SHP77 (cell line): ENCODE data around the gene ZSCAN25.
"Not testable (repeated sequence)": the region's sequence is repeated elsewhere in the genome, so short reads cannot be mapped to it uniquely, and the experiment has no call there.

Experiments
- DNase-seq, 2 experiments: peaks; one replicate each; lab custom pipeline; 2025; lab: John Stamatoyannopoulos, UW

ZSCAN25 gene

DNA sequence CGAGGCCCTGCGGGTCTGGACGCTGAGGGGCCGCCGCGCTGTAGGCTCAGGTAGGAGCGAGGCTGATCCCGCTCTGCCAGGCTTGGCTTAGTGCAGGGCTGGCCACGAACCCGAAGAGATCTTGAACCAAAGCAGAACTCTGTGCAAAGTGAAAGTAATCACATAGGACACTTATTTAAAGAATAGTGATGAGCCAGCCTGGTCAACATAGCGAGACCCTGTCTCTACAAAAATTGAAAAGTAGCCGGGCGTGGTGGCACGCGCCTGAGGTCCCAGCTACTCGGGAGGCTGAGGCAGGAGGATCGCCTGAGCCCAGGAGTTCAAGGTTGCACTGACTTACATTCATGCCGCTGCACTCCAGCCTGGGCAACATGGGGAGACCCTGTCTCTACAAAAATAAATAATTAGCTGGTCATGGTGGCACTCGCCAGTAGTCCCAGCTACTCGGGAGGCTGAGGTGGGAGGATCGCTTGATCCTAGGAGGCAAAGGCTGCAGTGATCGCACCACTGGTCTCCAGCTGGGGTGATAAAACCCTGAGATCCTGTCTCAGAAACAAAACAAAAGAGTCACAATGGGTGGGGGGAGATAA, 541 bp downstream of the ZSCAN25 start:
- DNase-seq, result no peak

DNA sequence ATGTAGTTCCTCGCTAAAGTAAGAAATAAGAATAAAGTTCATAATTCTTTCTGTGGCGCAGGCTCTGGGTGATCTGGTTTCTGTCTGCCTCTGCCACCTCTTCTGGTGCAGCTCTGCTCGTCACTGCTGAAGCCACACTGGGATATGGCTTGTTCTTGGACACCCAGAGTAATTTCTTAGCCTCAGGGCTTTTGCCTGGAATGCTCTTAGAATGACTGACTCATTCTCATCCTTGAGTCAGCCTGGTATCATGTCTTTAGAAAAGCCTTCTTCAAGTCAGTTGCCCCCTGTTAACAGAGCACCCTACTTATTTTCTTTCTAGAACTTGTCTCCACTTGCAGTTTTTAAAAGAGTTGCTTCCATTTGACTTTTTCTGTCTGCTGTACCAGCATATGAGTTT, 2.0 kb downstream of the ZSCAN25 start:
- DNase-seq, result no peak

DNA sequence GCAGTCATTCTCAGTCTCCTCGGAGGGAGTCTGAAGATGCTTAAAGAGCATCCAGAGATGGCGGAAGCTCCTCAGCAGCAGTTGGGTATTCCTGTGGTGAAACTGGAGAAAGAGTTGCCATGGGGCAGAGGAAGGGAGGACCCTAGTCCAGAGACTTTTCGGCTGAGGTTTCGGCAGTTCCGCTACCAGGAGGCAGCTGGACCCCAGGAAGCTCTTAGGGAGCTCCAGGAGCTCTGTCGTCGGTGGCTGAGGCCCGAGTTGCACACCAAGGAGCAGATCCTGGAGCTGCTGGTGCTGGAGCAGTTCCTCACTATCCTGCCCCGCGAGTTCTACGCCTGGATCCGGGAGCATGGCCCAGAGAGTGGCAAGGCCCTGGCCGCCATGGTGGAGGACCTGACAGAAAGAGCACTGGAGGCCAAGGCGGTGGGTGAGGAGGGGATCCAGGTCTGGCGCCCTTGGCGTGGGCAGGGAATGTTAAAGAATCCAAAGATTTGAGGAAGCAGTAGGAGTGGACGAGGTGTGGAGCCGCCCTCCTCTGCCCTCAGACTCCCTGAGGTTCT, 2.9 kb downstream of the ZSCAN25 start:
- no peak for DNase-seq

DNA sequence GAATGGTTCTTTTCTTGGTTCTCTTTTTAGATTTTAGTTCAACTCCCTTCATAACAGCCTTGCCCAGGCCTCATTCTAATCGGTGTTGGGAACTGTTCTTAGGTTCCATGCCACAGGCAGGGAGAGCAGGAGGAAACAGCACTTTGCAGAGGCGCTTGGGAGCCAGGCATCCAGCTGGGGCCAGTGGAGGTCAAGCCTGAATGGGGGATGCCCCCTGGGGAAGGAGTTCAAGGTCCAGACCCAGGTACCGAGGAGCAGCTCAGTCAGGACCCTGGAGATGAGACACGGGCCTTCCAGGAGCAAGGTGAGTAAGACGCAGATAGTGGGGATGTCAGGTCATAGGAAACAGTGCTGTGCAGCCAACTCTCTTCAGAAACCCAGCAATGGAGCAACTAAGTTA, 4.5 kb downstream of the ZSCAN25 start:
- no peak for DNase-seq

DNA sequence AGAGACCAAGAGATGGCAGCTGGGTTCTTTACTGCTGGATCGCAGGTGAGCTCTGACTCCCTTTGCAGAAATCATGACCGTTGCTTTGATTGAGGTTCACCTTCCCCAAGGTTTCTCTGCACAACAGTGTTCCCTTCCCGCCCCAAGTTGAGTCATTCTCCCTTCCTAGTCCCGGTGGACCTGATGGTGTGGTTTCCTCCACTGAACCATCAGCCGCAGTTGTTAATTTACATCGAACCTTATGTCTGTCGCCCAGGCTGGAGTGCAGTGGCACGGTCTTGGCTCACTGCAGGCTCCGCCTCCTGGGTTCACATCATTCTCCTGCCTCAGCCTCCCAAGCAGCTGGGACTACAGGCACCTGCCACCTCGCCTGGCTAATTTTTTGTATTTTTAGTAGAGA, 5.8 kb downstream of the ZSCAN25 start:
- DNase-seq, result no peak

DNA sequence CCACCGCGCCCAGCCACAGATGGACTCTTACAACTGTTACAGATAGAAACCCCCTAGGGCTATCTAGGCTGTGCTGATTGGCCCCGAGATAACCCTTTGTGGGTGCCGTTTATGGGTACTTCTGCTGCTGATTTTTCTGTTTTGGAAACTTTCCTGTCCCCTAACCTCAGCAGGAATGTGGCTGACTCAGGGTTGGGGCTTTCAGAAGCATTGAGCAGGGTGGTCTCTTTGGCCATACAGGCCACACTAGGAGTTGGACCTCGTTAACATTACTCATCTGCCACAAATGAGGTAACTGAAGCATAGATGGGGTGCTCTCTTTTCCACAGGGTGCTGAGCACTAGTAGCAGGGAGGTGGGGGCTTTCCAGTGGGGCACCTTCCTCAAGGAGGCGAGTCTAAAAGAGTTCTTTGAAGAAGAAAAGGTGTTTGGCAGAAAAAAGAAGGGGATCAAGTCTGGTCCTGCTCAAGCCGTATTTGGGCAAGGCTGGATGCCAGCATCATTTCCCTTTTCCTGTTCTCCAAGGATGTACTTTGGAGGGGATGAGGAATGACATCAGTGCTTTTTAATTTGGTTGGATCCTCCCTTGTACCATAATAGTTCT, 6.4 kb downstream of the ZSCAN25 start:
- no peak for DNase-seq

DNA sequence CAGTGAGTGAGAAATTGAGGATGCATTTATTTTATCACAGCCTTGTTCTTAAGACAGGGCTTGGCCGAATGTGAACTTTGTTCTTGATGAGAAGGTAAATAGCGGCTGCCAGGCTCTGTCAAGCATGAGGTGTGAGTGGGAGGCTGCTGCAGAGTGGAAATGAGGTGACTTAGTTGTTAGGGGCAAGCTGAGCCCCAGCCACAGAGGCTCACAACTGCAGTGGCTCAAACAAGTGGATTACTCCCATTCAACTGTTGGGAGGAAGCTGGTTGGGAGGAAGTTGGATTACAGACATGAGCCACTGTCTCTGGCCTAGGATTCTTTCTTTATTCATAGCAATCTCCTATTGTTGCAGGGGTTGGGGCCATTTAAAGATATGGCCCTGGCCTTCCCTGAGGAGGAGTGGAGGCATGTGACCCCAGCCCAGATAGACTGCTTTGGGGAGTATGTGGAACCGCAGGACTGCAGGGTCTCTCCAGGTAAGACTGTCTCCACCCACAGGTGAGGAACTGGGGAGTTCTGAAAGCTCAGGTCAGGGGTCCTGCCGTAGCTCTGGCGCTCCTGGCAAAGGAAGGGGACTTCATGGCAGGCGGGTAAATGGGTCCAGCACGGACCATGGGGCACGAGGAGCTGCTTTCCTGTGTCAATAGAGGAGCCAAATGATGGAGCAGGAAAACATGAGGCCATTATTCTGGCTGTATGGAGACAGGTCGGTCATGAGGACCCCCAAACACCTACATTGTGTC, 7.1 kb downstream of the ZSCAN25 start:
- DNase-seq, result no peak

DNA sequence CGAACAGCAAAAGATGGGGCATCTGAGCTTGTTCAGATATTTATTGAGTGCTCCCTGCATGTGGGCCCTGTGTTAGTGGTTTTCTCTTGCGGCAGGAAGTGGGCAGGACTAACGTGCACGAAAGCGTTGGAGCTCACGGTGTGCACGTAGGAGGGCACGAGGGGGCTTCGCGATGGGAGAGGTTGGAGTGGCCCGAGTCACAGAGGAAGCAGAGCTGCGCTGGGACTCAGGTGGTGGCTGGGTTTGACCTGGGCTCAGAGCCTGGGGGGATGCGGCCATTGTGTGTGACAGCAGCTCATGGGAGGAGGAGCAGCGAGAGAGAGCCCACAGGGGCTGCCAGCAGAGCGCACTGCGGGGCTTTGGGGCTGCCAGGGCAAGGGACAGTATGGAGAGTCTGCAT, 7.7 kb downstream of the ZSCAN25 start:
- DNase-seq, result no peak

DNA sequence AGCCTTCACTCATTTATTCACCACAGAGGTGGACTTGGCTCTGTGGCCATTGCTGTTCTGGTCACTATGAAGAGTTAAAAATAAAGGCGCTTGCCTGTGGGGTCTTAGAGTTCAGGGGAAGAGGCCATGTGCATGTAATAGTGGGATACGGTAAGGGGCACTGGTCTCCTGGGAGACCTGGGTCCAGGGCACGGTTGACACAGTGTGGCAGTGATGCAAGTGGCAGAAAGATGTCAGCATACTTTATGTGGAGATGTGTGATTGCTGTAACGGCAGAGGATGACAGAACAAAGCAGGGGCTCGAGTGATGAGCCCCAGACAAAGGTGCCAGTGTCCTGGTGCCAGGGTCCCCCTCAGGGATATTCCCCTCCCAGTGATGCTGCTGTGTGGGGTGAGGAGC, 8.6 kb downstream of the ZSCAN25 start:
- no peak for DNase-seq

DNA sequence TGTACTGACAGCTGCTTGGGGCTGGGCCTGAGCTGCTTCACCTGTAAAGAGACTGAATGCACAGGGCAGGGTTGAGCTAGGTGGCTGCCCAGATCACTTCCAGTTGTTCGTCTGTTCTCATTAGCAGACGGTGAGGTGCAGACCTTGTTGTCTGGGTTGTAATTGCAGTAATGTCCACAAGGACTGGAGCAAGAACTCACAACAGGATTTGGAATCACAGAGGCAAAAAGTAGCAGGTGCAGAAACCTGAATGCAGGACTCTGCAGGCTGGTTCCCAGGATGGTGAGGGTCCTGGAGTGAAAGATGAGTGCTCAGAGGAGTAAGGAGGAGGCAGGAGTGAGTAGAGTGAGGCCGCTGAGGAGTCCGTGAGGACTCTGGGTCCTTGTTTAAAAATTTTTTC, 9.2 kb downstream of the ZSCAN25 start:
- no peak for DNase-seq

DNA sequence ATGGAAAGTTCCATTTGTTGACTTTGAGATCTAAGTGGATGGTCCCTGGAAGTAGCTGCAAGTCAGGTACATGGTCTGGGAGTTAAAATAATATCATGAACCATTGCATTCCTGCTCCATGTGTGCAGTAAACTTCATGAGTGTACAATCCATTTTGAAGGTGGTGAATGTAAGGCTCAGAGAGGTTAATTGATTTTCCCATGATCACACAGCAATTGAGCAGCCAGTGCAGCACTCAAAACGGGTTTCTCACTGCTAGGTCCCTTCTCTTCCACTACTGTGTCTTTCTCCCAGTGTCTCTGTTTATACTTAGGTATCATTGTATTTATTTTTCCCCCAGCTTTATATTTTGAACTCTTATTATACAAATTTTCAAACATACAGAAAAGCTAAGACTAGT, 9.9 kb downstream of the ZSCAN25 start:
- DNase-seq, result no peak

DNA sequence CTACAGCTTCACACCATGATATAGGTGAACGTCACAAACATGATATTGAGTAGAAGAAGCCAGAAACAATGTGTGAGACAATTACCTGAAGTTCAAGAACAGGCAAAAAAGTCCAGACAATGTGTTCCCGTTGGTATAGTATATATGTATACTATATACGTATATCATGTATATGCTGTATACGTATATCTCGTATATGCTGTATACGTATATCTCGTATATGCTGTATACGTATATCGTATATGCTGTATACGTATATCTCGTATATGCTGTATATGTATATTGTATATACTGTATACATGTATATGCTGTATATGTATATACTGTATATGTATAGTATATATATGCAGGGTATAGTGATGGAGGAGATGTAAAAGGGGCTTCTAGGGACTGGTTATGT, 10.8 kb downstream of the ZSCAN25 start:
- no peak for DNase-seq

DNA sequence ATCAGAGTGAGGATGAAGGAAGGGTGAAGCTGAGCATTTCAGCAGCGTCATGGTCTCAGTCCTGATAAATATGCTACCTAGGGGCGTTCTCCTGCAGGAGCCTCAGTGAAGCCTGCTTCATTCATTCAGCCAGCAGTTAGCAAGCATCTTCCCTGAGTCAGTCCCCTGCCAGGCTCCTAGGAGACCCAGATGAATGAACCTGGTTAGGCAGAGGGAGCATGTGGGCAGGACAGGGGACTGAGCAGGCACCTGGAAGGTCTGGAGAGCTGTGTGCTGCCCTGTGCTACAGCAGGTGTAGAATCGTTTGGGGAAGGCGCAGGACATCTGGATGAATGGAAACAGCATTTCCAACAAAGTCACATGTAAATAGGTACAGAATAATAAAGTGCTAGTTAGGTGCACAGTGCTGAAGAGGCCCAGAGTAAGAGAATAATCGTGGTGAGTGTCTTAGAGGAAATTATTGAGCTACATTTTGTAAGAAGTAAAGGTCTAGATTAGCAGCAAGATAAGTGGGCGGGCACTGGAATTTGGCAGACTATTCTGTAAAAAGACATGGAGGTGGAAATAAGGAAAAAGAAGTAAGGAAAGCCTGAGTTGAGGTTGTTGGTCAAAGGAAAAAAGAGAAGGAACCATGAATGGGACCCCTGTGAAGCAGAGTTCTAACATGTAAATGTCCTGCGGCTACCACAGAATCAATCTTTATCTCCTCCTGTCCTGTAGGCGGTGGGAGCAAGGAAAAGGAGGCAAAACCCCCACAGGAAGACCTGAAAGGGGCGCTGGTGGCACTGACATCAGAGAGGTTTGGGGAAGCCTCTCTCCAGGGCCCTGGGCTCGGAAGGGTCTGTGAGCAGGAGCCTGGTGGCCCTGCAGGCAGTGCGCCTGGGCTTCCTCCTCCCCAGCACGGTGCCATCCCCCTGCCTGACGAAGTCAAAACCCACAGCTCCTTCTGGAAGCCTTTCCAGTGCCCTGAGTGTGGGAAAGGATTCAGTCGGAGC, 12.0 kb downstream of the ZSCAN25 start:
- DNase-seq, result no peak

DNA sequence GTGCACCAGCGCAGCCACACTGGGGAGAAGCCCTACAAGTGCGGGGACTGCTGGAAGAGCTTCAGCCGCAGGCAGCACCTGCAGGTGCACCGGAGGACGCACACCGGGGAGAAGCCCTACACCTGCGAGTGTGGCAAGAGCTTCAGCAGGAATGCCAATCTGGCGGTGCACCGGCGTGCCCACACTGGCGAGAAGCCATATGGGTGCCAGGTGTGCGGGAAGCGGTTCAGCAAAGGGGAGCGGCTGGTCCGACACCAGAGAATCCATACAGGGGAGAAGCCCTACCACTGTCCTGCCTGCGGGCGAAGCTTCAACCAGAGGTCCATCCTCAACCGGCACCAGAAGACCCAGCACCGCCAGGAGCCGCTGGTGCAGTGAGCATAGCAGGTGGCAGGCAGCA, 12.9 kb downstream of the ZSCAN25 start:
- DNase-seq, result no peak

DNA sequence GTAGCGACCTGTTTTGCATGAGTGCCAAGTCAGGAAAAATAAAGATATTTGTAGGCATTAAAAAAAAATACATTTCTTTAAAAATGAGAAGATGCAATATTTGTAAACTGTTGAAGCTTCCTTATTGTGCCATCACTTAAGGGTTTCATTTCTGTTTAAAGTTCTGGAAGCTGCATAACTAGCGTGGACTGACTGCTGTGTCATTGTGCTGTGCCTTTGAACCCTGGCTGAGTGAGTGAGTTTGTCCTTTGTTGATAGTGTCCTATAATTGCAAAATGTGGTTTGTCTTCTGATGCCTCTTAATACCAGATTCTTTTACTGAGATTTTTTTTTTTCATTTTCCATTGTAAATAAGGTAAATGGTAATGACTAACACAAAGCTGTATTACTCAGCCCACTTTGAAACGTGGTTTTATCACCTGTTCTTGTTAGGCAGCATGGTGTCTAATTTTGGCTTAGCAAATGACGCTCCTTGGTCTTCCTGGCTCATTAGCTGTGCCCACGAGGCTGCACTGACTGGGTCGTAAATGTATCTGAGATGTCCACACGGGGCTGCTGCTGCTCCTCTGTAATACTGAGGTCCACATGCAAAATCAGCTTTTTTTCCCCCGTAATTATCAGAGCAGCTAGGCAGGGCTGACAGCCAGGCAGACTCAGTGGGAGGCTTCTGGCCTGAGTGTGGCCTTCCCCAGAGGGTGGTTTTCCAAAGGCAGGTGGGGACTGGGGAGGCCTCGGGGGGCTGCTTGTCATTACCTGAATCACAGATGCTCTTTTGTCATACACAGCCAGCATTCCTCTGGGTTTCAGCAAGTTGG, 14.8 kb downstream of the ZSCAN25 start:
- no peak for DNase-seq

DNA sequence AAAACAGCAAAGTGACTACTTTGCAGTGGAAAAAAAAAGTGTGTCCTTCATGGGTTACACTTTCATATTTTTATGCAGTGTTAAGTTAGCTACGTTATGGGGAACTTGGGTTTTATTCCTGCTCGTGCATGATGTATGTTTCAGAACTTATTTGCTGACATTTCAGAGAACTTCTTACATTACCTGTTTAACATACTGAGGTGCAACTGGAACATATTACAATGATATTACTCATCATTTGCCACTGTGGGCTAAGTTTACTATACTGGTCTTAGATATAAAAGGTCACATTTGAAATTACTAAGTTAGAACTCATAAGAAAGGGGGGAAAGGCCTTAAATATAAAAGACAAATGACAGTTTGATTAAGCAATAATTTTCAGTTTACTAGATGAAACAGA, 20.7 kb downstream of the ZSCAN25 start:
- not testable (repeated sequence) for DNase-seq

DNA sequence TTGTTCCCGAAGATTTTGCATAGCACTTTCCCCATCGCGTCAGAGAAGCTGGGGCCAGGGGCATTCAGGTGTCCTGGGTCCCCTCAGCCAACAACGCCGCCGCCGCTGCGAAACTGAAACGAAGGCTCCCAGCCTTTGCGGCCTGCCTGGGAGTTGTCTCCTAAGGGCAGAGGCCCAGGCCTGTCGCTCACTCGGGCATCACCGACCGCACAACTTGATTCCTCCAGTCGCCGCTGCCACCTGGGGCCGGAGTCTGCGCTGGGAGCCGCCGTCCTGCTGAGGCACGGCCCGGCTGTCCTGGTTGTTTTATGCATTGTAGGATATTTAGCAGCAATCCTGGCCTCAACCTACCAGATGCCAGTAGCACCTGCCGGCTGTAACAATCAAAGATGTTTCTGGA, 22.0 kb downstream of the ZSCAN25 start:
- DNase-seq, result no peak

DNA sequence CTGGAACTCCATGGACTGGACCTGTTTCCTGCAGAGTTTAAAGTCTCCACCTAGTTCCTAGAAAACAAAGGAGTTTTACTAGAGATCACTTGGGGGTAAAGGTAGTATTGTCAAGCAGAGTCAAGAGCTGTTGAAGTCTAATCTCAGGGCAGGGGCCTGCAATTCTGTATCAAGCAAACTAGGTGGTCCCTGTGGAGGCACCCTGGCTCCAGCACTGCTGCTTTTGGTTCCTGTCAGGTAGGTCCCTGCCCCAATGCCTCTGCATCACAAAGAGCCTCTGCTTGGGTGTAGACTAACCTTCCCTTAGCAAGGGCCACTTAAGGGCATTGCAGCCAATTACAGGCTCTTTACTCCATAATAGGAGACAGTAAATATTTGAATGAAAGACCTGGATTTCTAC, 22.5 kb downstream of the ZSCAN25 start:
- DNase-seq, result no peak

DNA sequence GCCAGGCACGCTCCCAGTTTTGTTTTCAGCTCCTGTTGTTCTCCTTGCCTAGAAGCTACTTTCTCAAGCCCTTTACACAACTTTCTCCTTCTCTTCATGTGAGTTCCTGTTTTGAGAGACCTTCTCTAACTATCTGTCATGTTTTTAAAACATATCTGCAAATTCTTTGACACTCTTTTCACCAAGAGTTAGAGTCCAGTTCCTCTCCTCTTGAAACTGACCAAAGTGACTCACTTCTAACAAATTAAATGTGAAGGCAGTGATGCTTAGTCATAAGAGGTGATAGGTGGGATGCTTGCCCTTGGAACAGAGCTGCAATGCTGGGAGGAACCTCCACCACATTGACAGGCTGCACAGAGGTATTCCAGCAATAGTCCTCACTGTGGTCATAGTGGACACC, 25.3 kb downstream of the ZSCAN25 start:
- no peak for DNase-seq

DNA sequence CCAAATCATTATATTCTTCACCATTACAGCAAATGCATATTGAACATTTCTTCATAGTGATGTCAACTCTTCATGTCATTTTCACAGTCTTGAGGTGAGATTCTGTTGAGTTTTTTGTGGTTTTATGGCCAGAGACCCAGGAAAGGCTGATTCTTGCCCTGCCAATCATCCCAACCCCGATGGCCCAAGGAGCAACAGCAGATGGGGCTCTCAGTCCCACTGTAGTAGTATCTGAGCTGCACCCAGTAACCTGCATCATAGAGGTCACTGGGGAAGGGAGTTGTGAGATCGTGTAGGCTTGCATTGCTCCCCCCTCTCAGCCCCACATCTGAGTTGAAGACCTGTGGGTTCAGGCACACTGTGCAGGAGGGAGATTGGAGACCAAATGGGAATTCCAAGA, 26.7 kb downstream of the ZSCAN25 start:
- DNase-seq, result no peak

DNA sequence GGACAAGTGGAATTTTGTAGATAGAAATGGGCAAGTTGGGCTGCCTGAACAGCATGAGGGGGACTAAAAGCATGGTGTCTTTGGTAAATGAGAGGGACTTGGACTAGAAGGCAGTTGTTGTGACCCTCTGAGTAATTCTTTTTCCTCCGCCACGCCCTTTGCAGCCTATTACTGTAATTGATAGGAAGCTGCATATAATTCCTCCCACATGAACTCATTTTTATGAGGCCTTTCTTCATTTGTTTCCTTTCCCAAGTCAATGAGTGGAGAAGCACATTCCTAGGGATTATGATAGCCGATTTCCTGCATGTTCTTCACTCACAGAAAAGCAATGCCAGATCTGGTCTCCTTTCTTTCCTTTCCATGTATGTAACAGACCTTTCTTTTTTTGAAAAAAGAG, 27.7 kb downstream of the ZSCAN25 start:
- DNase-seq, result no peak
